ENCODE measurements around the gene DYNC1LI2.
A peak's percentile ranks its signal among the peaks of the same experiment; 100 is the strongest.
"Not testable (repeated sequence)": the region's sequence is repeated elsewhere in the genome, so short reads cannot be mapped to it uniquely, and the experiment has no call there.

The DYNC1LI2 gene

GRCh38 chr16:66695935-66696668 lies 55.3 kb downstream of the DYNC1LI2 start:
- DNase-seq = peak in 1 of 4 experiments; percentile 11

GRCh38 chr16:66695471-66695934 lies 55.9 kb downstream of the DYNC1LI2 start:
- no peak for DNase-seq

GRCh38 chr16:66693149-66693548 lies 58.3 kb downstream of the DYNC1LI2 start:
- DNase-seq = no peak

- DNase-seq = no peak
Observed at GRCh38 chr16:66692341-66692740, 59.1 kb downstream of the DYNC1LI2 start.

DNA sequence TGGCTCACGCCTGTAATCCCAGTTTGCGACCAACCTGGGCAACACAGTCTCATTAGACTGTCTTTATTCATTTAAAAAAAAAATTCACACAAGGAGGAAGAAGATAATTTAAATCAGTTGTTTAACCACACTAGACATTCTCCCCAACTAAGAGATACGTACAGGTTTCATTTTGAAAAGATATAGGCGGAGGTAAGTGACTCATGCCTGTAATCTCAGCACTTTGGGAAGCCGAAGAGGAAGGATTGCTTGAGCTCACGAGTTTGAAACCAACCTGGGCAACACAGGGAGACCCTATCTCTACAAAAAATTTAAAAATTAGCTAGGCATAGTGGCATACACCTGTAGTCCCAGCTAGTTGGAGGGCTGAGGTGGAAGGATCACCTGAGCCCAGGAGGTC lies 60.2 kb downstream of the DYNC1LI2 start:
- no peak for DNase-seq

DNA sequence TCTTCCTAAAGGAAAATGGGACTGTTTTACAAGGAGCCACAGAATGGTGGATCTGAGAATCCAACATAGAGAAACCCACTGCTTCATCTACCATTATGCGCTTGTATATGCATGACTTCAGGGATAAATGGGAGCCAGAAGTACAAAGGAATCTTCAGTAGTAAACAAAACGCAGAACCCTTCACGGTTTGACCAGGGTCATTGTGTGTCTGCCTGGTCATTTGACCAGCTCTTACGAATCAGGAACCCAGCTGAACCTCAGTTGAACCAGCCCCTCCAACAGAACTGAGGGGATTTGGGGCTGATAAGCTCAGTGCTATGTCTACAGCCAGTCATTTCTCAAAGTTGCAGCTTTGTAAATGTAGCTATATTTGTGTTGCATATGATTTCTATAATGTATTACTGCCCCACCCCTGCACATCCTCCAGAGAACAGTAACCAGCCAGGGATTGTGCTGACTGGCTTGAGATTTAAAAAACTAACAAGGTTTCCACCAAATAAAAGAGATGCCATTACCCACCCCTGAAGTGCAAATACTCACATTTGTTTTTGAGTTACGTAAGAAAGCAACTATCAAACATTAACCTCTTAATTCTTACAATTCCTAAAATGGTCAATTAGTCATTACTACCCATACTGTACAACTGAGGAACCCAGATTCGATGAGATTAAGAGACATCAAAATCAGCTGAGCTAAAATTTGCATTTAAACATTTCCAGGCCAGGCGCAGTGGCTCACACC lies 61.1 kb downstream of the DYNC1LI2 start:
- DNase-seq = no peak

- no peak for DNase-seq
Observed at GRCh38 chr16:66689282-66689681, 62.1 kb downstream of the DYNC1LI2 start.

- DNase-seq = no peak
Observed at GRCh38 chr16:66687906-66688625, 63.3 kb downstream of the DYNC1LI2 start.

DNA sequence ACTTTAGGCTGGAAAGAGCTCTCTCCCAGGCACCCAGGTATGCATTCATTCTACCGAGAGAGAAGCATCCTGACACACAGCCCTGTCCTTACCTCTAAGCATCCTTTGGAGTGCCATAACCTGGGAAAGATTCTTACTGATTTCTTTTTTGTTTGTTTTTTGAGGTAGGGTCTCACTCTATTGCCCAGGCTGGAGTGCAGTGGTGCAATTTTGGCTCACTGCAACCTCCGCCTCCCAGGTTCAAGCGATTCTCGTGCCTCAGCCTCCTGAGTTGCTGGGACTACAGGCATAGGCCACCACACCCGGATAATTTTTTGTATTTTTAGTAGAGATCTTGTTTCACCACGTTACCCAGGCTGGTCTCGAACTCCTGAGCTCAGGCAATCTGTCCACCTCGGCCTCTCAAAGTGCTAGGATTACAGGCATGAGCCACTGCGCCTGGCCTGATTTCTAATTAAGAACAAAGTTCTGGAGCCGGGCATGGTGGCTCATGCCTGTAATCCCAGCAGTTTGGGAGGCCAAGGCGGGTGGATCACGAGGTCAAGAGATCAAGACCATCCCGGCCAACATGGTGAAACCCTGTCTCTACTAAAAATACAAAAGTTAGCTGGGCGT lies 65.8 kb downstream of the DYNC1LI2 start:
- DNase-seq = not testable (repeated sequence)

DNA sequence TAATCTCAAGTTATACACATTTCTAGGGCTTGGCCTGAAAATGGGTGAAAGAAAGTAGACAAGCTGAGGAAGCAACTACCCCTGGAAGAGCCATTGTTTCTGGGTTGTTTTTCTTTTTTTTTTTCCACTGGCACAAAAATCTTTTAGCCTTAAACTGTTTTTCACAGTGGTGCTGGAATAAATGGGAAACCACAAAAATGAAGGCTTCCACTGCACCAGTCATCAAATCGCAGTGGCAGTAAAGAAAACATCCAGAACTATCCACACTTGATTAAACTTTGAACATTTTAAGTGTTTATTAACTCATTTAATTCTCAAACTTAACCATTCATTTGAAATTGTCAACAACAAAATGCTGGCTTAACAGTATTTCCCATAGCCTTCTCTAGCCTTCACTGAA lies 69.1 kb downstream of the DYNC1LI2 start:
- no peak for DNase-seq

DNA sequence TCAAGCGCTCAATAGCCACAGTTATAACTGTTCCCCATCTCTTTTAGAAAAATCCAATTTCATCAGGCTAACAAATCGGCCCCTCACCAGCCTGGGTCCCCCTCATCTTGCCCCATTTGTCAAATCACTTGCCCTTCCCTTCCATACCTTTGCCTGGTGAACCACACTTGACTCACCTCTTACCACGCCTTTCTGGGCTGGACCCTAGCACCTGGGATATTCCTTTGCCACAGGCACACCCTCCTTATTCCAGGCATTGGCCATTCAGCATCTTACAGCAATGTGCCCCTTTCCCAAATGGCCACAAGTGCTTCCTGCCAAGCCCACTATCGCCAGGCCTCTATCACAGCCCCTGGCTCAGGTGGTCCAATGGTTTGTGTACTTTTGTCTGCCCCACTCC lies 69.7 kb downstream of the DYNC1LI2 start:
- DNase-seq = no peak

GRCh38 chr16:66678337-66678736 lies 73.1 kb downstream of the DYNC1LI2 start:
- DNase-seq = no peak

DNA sequence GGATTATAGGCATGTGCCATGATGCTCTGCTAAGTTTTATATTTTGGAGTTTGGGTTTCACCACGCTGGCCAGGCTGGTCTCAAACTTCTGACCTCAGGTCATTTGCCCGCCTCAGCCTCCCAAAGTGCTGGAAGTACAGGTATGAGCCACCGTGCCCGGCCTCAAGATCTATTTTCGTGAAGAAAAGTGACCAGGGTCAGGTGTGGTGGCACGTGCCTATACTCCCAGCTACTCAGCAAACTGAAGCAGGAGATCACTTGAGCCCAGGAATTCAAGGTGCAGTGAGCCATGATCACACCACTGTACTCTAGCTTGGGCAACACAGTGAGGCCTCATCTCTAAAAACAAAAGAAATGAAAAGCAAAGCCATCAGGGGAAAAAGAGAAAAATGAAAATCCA lies 73.6 kb downstream of the DYNC1LI2 start:
- no peak for DNase-seq

DNA sequence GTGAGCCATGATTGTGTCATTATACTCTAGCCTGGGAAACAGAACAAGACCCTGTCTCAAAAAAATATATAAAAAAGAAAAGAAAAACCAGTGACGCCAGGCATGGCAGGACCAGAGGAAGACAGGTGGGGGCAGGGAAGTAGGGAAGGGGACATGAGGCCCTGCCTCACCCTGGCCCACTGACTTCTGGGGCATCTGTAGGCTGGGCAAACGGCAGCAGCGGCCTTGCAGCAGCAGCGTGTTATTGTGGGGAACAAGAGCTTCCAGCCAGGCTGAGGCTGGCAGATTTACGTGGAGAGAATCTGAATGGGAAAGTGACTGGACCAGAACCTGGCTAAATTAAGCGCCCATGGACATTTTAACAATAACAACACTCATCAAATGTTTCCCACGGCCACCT lies 74.2 kb downstream of the DYNC1LI2 start:
- DNase-seq = no peak

- no peak for DNase-seq
Observed at GRCh38 chr16:66676599-66676998, 74.8 kb downstream of the DYNC1LI2 start.

- DNase-seq = no peak
Observed at GRCh38 chr16:66673691-66674090, 77.7 kb downstream of the DYNC1LI2 start.
